ENCODE data around the gene SKI.

- TF ChIP-seq, protein P1, sequence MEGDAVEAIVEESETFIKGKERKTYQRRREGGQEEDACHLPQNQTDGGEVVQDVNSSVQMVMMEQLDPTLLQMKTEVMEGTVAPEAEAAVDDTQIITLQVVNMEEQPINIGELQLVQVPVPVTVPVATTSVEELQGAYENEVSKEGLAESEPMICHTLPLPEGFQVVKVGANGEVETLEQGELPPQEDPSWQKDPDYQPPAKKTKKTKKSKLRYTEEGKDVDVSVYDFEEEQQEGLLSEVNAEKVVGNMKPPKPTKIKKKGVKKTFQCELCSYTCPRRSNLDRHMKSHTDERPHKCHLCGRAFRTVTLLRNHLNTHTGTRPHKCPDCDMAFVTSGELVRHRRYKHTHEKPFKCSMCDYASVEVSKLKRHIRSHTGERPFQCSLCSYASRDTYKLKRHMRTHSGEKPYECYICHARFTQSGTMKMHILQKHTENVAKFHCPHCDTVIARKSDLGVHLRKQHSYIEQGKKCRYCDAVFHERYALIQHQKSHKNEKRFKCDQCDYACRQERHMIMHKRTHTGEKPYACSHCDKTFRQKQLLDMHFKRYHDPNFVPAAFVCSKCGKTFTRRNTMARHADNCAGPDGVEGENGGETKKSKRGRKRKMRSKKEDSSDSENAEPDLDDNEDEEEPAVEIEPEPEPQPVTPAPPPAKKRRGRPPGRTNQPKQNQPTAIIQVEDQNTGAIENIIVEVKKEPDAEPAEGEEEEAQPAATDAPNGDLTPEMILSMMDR (conservative IDR thresholded peaks at IDR 0.05; ENCODE audit: low read depth, low read length): no peak
- TF ChIP-seq EZH2 (IDR thresholded peaks at IDR 0.05; ENCODE audit: low read length, unreplicated experiment) (no peak), EZH2phosphoT487 (IDR thresholded peaks at IDR 0.05; ENCODE audit: borderline replicate concordance, low read length) (no peak)
Observed at GRCh38 chr1:2194319-2194897, 33.7 kb upstream of the SKI start, which contains the start of gene FAAP20.
